Immature natural killer cell (primary cell): ENCODE measurements around the gene STMN3. TPM values are rescaled to one million over a fixed set of nuclear protein-coding genes. Genes with fewer than 3 reads are reported as not detected.
A peak's percentile ranks its signal among the peaks of the same experiment; 100 is the strongest.
"Not testable (repeated sequence)": the region's sequence is repeated elsewhere in the genome, so short reads cannot be mapped to it uniquely, and the experiment has no call there.

Experiments used
- DNase-seq, 3 donors: peaks; one replicate each; pipeline ENCODE4 v3.0.0; 2022; ENCODE audit warnings: mixed read lengths in 1 of 3
- H3K27ac Mint-ChIP-seq, 6 donors: one replicate each; pipeline ENCODE4 v1.8.0; 2020; ENCODE audit warnings: mixed read lengths in 6 of 6, mild to moderate bottlenecking in 5 of 6, inconsistent platforms in 4 of 6, moderate library complexity in 3 of 6
- H3K27me3 Mint-ChIP-seq, 3 donors: one replicate each; pipeline ENCODE4 v1.8.0; 2020 to 2021; ENCODE audit warnings: low read depth in 3 of 3, mild to moderate bottlenecking in 3 of 3, mixed read lengths in 3 of 3, moderate library complexity in 3 of 3, inconsistent platforms in 1 of 3
- H3K36me3 Mint-ChIP-seq, 3 donors: one replicate each; pipeline ENCODE4 v1.8.0; 2020; ENCODE audit warnings: mixed read lengths in 3 of 3, inconsistent platforms in 2 of 3, mild to moderate bottlenecking in 2 of 3
- H3K4me1 Mint-ChIP-seq, 2 donors: one replicate each; pipeline ENCODE4 v1.8.0; 2020; ENCODE audit warnings: inconsistent platforms in 2 of 2, mild to moderate bottlenecking in 2 of 2, mixed read lengths in 2 of 2, moderate library complexity in 1 of 2
- H3K4me3 Mint-ChIP-seq, 5 donors: one replicate each; pipeline ENCODE4 v1.8.0; 2020; ENCODE audit warnings: mild to moderate bottlenecking in 5 of 5, mixed read lengths in 5 of 5, inconsistent platforms in 3 of 5, moderate library complexity in 3 of 5
- H3K9me3 Mint-ChIP-seq, 6 donors: one replicate each; pipeline ENCODE4 v1.8.0; 2020; ENCODE audit warnings: mild to moderate bottlenecking in 6 of 6, mixed read lengths in 6 of 6, inconsistent platforms in 4 of 6, moderate library complexity in 3 of 6
- polyA plus RNA-seq, 3 donors: library from polyadenylated mRNA; unstranded; fragments of 300-500 nt; fragmentation: Illumina TruSeq; gene quantifications; one replicate each; pipeline ENCODE4 v1.2.3, GENCODE V29; 2021

STMN3 gene
- polyA plus RNA-seq, 3 donors from 2014 or later = 0.36 to 1.6 (median 1.1) TPM

DNA sequence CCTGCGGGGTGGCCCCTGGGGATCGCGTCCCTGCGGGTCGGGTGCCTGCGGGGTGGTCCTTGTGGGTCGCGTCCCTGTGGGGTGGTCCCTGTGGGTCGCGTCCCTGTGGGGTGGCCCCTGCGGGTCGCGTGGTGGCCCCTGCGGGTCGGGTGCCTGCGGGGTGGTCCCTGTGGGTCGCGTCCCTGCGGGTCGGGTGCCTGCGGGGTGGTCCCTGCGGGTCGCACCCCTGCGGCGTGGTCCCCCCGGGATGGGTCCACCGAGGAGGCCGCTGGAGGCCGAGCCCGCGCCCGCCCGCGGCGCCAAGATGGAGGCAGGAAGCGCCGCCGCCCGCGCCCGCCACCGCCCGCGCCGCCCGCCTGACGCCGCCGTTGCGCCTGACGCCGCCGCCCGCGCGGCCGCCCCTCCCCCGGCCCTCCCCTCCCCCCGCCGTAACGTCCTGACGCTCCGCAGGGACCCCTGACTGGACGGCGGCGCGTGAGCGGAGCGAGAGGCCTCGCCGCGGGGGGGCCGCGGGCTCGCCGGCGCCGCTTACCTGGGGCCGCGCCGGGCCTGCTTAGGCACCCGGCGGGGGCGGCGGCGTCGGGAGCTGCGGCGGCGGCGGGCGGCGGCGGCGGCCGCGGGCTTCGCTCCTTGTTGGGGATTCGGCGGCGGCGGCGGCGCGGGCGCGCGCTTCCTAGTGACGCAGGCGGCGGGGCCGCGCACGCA, 26.6 kb downstream of the STMN3 start, which contains the start of gene GMEB2:
TSS of gene GMEB2 (minus strand) at position 678 of the 705 bp plus-strand sequence. CDS start 7,704 bp downstream, outside the sequence.
- peak in 1 of 3 donors; percentile 73 for DNase-seq
- Mint-ChIP-seq H3K27me3 (peaks cover 0 to 13% (median 0%) of the 10 kb centered on the region in 3 donors), H3K27ac (peak within 1 kb of the TSS; percentile 84 to 93 (median 88)), H3K36me3 (peaks cover 0 to 3% (median 0%) of the 10 kb centered on the region in 3 donors), H3K4me1 (peaks cover 26 to 27% of the 10 kb centered on the region in 2 donors), H3K9me3 (no peaks in the 10 kb centered on the region), H3K4me3 (peak within 1 kb of the TSS; percentile 87 to 91 (median 89))

DNA sequence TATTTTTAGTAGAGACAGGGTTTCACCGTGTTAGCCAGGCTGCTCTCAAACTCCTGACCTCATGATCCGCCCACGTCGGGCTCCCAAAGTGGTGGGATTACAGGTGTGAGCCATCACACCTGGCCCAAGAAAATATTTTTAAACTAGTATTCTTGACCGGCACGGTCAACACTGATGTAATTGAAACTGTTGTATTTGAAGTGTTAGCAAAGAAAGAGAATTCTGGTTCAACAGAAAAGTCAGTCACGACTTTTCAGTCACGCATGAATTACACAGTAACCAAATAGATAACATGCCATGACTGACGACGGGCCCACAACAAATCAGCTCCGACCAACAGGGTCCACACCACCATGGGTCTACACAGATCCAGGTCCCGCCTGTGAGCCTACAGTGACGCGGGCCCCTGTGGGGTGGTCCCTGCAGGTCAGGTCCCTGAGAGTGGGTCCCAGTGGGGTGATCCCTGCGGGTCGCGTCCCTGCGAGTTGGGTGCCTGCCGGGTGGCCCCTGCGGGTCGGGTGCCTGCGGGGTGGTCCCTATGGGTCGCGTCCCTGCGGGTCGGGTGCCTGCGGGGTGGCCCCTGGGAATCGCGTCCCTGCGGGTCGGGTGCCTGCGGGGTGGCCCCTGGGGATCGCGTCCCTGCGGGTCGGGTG, 27.3 kb downstream of the STMN3 start:
- H3K9me3 Mint-ChIP-seq = no peaks in the 10 kb centered on the region
- H3K4me3 Mint-ChIP-seq = peak overlapping the region; percentile 65 to 81 (median 73)
- H3K27me3 Mint-ChIP-seq = peaks cover 0 to 13% (median 0%) of the 10 kb centered on the region in 3 donors
- H3K4me1 Mint-ChIP-seq = peaks cover 25 to 27% of the 10 kb centered on the region in 2 donors
- H3K36me3 Mint-ChIP-seq = peaks cover 0 to 3% (median 0%) of the 10 kb centered on the region in 3 donors
- peak in 1 of 3 donors; percentile 22 for DNase-seq
- peak overlapping the region; percentile 84 to 91 (median 87) for H3K27ac Mint-ChIP-seq

DNA sequence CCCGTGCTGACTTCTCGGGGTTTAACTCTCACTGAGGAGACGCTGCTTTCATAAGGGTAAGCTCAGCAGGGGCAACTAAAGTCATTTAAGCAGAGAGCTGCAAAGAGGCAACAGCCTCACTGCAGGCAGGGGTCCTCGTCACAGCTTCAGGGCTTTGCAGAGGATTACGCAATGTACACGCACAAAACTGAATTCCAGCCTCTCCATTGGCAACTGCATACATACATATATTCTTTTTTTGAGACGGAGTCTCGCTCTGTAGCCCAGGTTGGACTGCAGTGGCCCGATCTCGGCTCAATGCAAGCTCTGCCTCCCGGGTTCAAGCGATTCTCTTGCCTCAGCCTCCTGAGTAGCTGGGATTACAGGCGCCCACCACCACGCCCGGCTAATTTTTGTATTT, 28.7 kb downstream of the STMN3 start:
- H3K4me3 Mint-ChIP-seq = peak overlapping the region in 1 of 5 donors; percentile 21
- H3K36me3 Mint-ChIP-seq = peaks cover 0 to 3% (median 0%) of the 10 kb centered on the region in 3 donors
- H3K27me3 Mint-ChIP-seq = peaks cover 0 to 13% (median 0%) of the 10 kb centered on the region in 3 donors
- H3K27ac Mint-ChIP-seq = peak overlapping the region in 2 of 6 donors; percentile 13 to 49
- H3K9me3 Mint-ChIP-seq = no peaks in the 10 kb centered on the region
- DNase-seq = no peak
- H3K4me1 Mint-ChIP-seq = peaks cover 25 to 32% of the 10 kb centered on the region in 2 donors

DNA sequence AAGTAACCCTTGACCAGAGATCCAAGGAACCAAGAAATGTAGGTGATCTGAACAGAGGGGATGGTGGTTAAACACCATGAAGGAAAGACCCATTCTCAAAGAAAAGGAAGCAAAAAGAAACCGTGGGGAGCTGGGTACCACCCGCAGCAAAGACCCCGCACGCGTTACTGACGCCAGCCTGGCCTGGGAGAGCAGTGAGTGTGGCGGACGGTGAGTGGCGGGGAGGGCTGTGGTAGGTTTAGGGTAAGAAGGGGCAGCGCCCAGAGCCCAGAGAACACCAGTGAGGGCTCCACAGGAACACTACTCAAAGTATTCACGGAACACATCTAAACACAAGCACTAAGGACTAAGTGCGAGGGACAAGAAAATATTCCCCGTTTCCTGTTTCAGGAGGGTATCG, 30.5 kb downstream of the STMN3 start:
- no peak overlapping the region for H3K27ac Mint-ChIP-seq
- no peak overlapping the region for H3K4me3 Mint-ChIP-seq
- no peak for DNase-seq

DNA sequence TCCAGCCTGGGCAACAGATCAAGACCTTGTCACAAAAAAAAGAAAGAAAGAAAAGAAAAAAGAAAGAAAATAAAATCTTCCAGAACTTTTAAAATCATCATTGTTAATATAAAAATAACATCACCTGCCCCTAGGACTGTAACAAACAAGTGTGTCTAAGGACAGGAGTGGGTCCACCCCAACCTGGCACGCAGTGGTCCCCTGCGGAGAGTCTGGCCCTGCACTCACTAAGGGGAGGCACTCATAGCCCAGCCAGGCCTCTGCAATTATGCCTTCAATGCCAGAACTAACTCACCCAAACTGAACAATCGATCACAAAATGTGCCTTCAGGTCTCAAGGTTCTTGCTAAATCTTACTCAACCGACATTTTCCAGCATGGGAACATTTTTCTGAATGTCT, 31.1 kb downstream of the STMN3 start:
- H3K36me3 Mint-ChIP-seq = peaks cover 0 to 7% (median 7%) of the 10 kb centered on the region in 3 donors
- H3K27me3 Mint-ChIP-seq = peaks cover 0 to 11% (median 0%) of the 10 kb centered on the region in 3 donors
- peaks cover 11 to 18% of the 10 kb centered on the region in 2 donors for H3K4me1 Mint-ChIP-seq
- H3K4me3 Mint-ChIP-seq = no peak overlapping the region
- H3K9me3 Mint-ChIP-seq = no peaks in the 10 kb centered on the region
- H3K27ac Mint-ChIP-seq = no peak overlapping the region
- no peak for DNase-seq

More for the DNA sequence above, 30.5 kb downstream of the STMN3 start:
- peaks cover 12 to 18% of the 10 kb centered on the region in 2 donors for H3K4me1 Mint-ChIP-seq
- H3K9me3 Mint-ChIP-seq = no peaks in the 10 kb centered on the region
- H3K27me3 Mint-ChIP-seq = peaks cover 0 to 13% (median 0%) of the 10 kb centered on the region in 3 donors
- peaks cover 0 to 7% (median 7%) of the 10 kb centered on the region in 3 donors for H3K36me3 Mint-ChIP-seq

DNA sequence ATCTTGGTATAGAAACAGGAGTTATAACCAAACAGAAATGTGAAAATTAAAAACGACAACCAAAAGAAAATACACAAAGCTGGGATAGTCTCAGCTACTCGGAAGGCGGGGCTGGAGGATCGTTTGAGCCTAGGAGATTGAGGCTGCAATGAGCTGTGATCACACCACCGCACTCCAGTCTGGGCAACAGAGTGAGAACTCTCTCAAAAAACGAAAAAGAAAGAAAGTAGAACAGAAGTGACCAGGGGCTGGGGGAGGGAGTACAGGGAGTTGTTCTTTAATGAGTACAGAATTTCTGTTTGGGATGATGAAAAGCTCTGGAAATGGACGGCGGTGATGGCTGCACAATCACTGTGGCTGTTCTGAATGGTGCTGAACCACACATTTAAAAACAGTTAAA, 32.2 kb downstream of the STMN3 start:
- no peak for DNase-seq
- H3K27me3 Mint-ChIP-seq = peaks cover 0 to 11% (median 0%) of the 10 kb centered on the region in 3 donors
- H3K36me3 Mint-ChIP-seq = peaks cover 0 to 13% (median 7%) of the 10 kb centered on the region in 3 donors
- peak overlapping the region in 1 of 6 donors; percentile 29 for H3K27ac Mint-ChIP-seq
- peaks cover 11 to 18% of the 10 kb centered on the region in 2 donors for H3K4me1 Mint-ChIP-seq
- no peak overlapping the region for H3K4me3 Mint-ChIP-seq
- H3K9me3 Mint-ChIP-seq = no peaks in the 10 kb centered on the region

DNA sequence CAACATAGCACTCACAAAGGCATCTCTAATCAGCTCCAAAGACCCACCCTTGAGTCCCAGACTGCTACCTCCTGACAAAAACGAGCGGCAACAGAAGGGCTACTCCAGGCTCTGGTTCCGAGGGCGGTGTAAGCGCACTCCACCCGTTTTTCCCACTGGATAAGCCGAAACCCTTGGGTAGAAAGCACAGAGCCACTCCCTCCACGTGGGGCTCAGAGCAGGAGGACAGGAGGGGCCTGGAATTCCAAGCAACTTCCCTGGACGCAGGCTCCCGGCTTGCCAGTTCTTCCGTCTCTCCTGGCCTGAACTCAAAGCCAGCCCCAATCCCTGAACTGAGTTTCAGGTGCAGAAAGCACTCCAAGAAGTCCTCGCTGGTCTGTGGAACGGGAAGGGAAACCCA, 33.7 kb downstream of the STMN3 start:
- H3K4me1 Mint-ChIP-seq = peaks cover 5 to 13% of the 10 kb centered on the region in 2 donors
- H3K27me3 Mint-ChIP-seq = peaks cover 0 to 2% (median 0%) of the 10 kb centered on the region in 3 donors
- no peak for DNase-seq
- no peak overlapping the region for H3K4me3 Mint-ChIP-seq
- no peak overlapping the region for H3K27ac Mint-ChIP-seq
- H3K9me3 Mint-ChIP-seq = no peaks in the 10 kb centered on the region
- H3K36me3 Mint-ChIP-seq = peaks cover 0 to 19% (median 7%) of the 10 kb centered on the region in 3 donors

DNA sequence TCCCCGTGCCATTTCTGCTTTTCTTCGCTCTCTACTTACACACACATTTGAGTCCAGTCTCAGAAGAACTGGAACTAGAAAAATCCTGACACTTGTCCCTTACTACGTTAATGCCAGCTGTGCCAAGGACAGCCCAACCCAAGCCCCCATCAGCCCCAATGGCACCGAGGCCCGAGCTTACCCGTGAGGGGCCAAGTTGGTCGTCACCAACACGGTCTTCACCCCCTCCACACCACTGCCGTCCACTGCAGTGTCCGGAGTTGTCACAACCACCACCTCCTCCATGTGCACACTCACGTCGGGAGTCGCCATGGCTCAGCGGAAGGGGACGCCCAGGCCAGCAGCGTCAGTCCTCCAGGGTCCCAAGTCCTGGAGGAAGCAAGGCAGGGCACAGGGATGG, 34.1 kb downstream of the STMN3 start:
- Mint-ChIP-seq H3K27ac (no peak overlapping the region), H3K36me3 (peaks cover 0 to 19% (median 7%) of the 10 kb centered on the region in 3 donors), H3K4me3 (no peak overlapping the region), H3K27me3 (peaks cover 0 to 2% (median 0%) of the 10 kb centered on the region in 3 donors), H3K4me1 (peaks cover 5 to 13% of the 10 kb centered on the region in 2 donors), H3K9me3 (no peaks in the 10 kb centered on the region)
- no peak for DNase-seq

DNA sequence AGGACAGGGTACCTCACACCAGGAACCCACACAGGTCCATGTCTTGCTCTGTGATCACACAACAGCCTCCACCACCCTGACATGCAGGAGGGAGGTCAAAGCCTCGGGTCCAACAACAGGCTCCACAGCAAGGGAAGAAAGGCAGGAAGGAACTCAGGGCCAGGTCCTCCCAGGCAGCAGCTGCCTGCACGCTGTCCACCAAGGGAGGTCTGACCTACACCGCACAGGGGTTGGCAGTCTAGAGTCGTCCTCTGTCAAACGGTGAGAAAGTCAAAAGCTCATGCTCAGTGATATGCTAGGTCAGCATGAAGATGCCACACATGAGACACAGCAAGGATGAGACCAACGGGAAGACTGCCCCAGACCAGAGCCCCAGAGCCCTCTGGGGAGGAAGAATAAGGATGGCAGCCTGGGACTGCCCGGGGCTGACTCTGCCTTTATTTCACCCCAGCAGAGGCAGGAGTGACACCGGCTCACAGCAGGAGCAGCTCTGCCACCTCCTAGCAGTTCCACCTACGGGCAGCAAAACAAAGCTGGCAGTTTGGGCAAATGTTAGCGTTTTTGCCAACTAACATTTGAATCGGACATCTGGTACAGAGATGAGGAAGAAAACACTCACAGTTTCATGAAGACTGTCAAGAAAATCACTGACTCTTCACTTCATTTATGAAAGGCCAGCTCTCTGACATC, 34.8 kb downstream of the STMN3 start:
- Mint-ChIP-seq H3K4me1 (peaks cover 7 to 13% of the 10 kb centered on the region in 2 donors), H3K4me3 (no peak overlapping the region)
- DNase-seq = no peak

DNA sequence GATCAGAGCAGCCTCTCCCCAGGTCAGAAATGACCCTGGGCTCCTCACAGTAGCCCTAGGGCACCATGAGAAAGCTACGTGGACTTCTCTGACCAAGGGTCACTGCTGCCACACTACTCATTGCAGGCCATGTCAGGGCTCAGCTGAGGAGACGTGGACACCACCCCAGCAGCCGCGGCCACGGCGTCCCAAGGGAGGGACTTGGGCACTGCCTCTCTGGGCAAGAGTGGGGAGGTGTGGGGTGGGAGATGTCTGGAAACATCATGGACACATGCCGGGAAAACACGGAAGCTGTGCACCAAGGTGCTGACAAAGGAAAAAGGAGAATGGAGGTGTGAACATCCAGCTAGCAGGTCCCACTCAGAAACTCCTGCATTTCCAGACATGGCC, 35.4 kb downstream of the STMN3 start:
- no peak overlapping the region for H3K27ac Mint-ChIP-seq
- H3K4me1 Mint-ChIP-seq = peaks cover 10 to 16% of the 10 kb centered on the region in 2 donors
- H3K27me3 Mint-ChIP-seq = peaks cover 0 to 2% (median 0%) of the 10 kb centered on the region in 3 donors

More for the DNA sequence above, 34.8 kb downstream of the STMN3 start:
- no peak overlapping the region for H3K27ac Mint-ChIP-seq
- H3K9me3 Mint-ChIP-seq = no peaks in the 10 kb centered on the region
- H3K36me3 Mint-ChIP-seq = peaks cover 0 to 19% (median 7%) of the 10 kb centered on the region in 3 donors
- peaks cover 0 to 2% (median 0%) of the 10 kb centered on the region in 3 donors for H3K27me3 Mint-ChIP-seq

DNA sequence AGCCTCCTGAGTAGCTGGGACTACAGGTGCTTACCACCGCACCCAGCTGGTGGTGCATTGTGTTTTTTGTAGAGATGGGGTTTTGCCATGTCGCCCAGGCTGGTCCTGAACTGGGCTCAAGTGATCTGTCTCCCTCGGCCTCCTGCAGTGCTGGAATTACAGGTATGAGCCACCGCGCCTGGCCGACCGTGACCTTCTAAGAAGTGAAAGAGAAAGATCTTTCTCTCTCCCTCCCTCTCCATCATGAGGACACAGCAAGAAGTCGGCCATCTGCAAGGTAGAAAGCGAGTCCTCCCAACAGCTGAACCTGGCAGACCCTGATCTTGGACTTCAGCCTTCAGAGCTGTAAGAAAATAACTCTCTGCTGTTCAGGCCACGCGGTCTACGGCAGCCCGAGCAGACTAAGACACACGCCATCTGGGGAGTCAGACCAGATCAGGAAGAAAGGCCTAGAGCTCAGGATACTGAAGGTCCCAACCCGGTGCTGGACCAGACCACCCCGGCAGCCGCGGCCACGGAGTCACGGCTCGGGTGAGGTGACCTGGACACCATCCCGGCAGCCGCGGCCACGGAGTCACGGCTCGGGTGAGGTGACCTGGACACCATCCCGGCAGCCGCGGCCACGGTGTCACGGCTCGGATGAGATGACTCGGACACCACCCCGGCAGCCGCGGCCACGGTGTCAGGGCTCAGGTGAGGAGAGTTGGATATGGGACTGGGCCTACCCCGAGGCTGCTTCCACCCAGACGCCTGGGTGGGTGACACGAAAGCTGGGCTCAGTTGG, 35.9 kb downstream of the STMN3 start:
- Mint-ChIP-seq H3K27me3 (peaks cover 0 to 2% (median under 1%) of the 10 kb centered on the region in 3 donors), H3K9me3 (no peaks in the 10 kb centered on the region), H3K36me3 (peaks cover 0 to 19% (median 7%) of the 10 kb centered on the region in 3 donors), H3K4me3 (no peak overlapping the region), H3K4me1 (peaks cover 8 to 12% of the 10 kb centered on the region in 2 donors), H3K27ac (peak overlapping the region in 1 of 6 donors; percentile 49)
- DNase-seq = no peak

More for the DNA sequence above, 35.4 kb downstream of the STMN3 start:
- no peak for DNase-seq
- peaks cover 0 to 19% (median 7%) of the 10 kb centered on the region in 3 donors for H3K36me3 Mint-ChIP-seq
- H3K4me3 Mint-ChIP-seq = no peak overlapping the region
- no peaks in the 10 kb centered on the region for H3K9me3 Mint-ChIP-seq

DNA sequence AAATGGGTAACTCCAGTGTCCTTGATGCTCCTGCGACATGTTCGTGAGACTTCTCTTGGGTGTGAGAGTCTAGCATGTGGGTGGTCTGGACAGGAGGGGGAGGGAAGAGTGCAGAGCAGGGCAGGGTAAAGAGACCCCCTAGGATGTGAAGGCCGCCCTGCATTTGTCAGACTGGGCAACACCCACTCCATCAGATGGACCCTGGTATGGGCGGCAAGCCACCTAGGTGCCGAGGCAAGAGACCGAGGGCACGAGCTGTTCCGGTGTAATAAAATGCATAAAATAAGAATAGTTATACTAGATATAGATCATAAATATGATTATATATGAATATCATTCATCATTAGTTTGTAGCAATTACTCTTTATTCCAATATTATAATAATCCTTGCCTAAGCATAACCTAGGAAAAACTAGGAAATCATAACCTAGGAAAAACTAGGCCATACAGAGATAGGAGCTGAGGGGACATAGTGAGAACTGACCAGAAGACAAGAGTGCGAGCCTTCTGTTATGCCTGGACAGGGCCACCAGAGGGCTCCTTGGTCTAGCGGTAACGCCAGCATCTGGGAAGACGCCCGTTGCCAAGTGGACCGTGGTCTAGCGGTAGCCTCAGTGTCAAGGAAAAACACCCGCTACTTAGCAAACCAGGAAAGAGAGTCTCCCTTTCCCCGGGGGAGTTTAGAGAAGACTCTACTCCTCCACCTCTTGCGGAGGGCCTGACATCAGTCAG, 39.2 kb downstream of the STMN3 start:
- peak in 1 of 3 donors; percentile 19 for DNase-seq
- not testable (repeated sequence) for H3K4me1 Mint-ChIP-seq, H3K9me3 Mint-ChIP-seq, H3K4me3 Mint-ChIP-seq, H3K27me3 Mint-ChIP-seq
- Mint-ChIP-seq H3K36me3 (peaks cover 0 to 19% (median 7%) of the 10 kb centered on the region in 3 donors), H3K27ac (peak overlapping the region in 2 of 6 donors; percentile 37 to 52)
